Keratinocyte (primary cell): ENCODE measurements around the gene ALDH1A3. TPM values are rescaled to one million over a fixed set of nuclear protein-coding genes. Genes with fewer than 3 reads are reported as not detected.

ENCODE experiments used
- DNase-seq: peaks from one replicate; pipeline ENCODE4 v3.0.0-alpha.2; 2011; ENCODE audit warnings: low read depth, missing footprints, low spot score
- FAIRE-seq: peaks from 2 replicates; lab custom pipeline; 2011; peaks lifted over from hg19 to GRCh38; lab: Jason Lieb, UNC
- H2AFZ ChIP-seq: 2 replicates; pipeline ENCODE4 v1.6.0; 2012; ENCODE audit warnings: low read length, control low read depth, inconsistent platforms; ENCODE audit not compliant: control insufficient read depth
- H3K27ac ChIP-seq: 2 replicates; pipeline ENCODE4 v1.5.1; 2011; ENCODE audit warnings: low read length; ENCODE audit not compliant: control insufficient read depth, insufficient read depth
- H3K27me3 ChIP-seq: 3 replicates; pipeline ENCODE4 v1.6.0; 2011; ENCODE audit warnings: low read length; ENCODE audit not compliant: control insufficient read depth, insufficient read depth; ENCODE audit errors: extremely low read depth
- H3K36me3 ChIP-seq, 2 experiments: 2 replicates in 1 of 2; 3 replicates in 1 of 2; pipeline ENCODE4 v1.5.1; 2011; ENCODE audit warnings: low read length in 2 of 2, mild to moderate bottlenecking in 1 of 2; ENCODE audit not compliant: control insufficient read depth in 2 of 2, insufficient read depth in 2 of 2; ENCODE audit errors: extremely low read depth in 1 of 2
- H3K4me1 ChIP-seq: 3 replicates; pipeline ENCODE4 v1.5.1; 2011; ENCODE audit warnings: low read length; ENCODE audit not compliant: control insufficient read depth, insufficient read depth; ENCODE audit errors: extremely low read depth
- H3K4me2 ChIP-seq: 3 replicates; pipeline ENCODE4 v1.6.0; 2011; ENCODE audit warnings: low read depth, low read length; ENCODE audit not compliant: control insufficient read depth, insufficient read depth; ENCODE audit errors: extremely low read depth
- H3K4me3 ChIP-seq, 3 experiments: fragments of 200-600 bp in 1 of 3; sonication (generic) in 1 of 3; 2 replicates in 2 of 3; 3 replicates in 1 of 3; pipeline ENCODE4 v1.5.1; 2011 to 2016; ENCODE audit warnings: low read length in 3 of 3, mild to moderate bottlenecking in 3 of 3, control low read depth in 2 of 3, inconsistent platforms in 1 of 3, low read depth in 1 of 3, mixed read lengths in 1 of 3, mixed run types in 1 of 3, moderate library complexity in 1 of 3; ENCODE audit not compliant: control insufficient read depth in 2 of 3, insufficient read depth in 2 of 3; ENCODE audit errors: extremely low read depth in 1 of 3
- H3K79me2 ChIP-seq: 2 replicates; pipeline ENCODE4 v1.6.0; 2012; ENCODE audit warnings: low read length; ENCODE audit not compliant: control insufficient read depth, insufficient read depth
- H3K9ac ChIP-seq: 3 replicates; pipeline ENCODE4 v1.6.0; 2011; ENCODE audit warnings: low read length; ENCODE audit not compliant: control insufficient read depth, insufficient read depth; ENCODE audit errors: extremely low read depth
- H3K9me1 ChIP-seq: 3 replicates; pipeline ENCODE4 v1.6.0; 2011; ENCODE audit warnings: low read length; ENCODE audit not compliant: control insufficient read depth, insufficient read depth; ENCODE audit errors: extremely low read depth
- H3K9me3 ChIP-seq: 2 replicates; pipeline ENCODE4 v1.5.1; 2012; ENCODE audit warnings: low read depth, low read length; ENCODE audit not compliant: control insufficient read depth
- H4K20me1 ChIP-seq: 3 replicates; pipeline ENCODE4 v1.6.0; 2011; ENCODE audit warnings: low read length; ENCODE audit not compliant: control insufficient read depth, insufficient read depth; ENCODE audit errors: extremely low read depth
- CTCF ChIP-seq, 3 experiments: IDR thresholded peaks in 1 of 3; conservative IDR thresholded peaks in 1 of 3; optimal IDR thresholded peaks in 1 of 3; 2 replicates in 2 of 3; 3 replicates in 1 of 3; pipeline versions ENCODE3 to v1.5.1; 2011; ENCODE audit warnings: low read length in 3 of 3, mild to moderate bottlenecking in 3 of 3, moderate library complexity in 2 of 3, control low read depth in 1 of 3, inconsistent platforms in 1 of 3; ENCODE audit not compliant: insufficient read depth in 2 of 3; ENCODE audit errors: extremely low read depth in 1 of 3
- EZH2 ChIP-seq: IDR thresholded peaks from one replicate; pipeline ENCODE4 v1.6.1; 2012; ENCODE audit warnings: inconsistent platforms, mild to moderate bottlenecking, low read length, moderate library complexity
- dilution Hi-C: fragments of 300-500 bp; cut with MboI; formaldehyde crosslinking; loops from one replicate; pipeline ENCODE4 v1.7.0; 2020; ENCODE audit warnings: low sequenced_read_pairs; ENCODE audit not compliant: extremely low pct_ligation_motif_present
- polyA plus RNA-seq, 5 experiments: library from polyadenylated mRNA; depleted of rRNA in 3 of 5; stranded (reverse) in 3 of 5; stranded (forward) in 1 of 5; unstranded in 1 of 5; fragments of >200 nt; gene quantifications; 1 replicate in 1 of 5; 2 replicates in 3 of 5; 3 replicates in 1 of 5; pipeline versions ENCODE4 v1.2.1 to v1.2.3, GENCODE V29; 2011 to 2012; ENCODE audit warnings: missing spikeins in 2 of 5, low read depth in 1 of 5, low replicate concordance in 1 of 5

Gene ALDH1A3
- polyA plus RNA-seq, 1 donor (not counting 4 experiments of a cell fraction or from before 2014, with no cell fraction given) = 218 TPM

GRCh38 chr15:100842756-100843730 is 36.6 kb upstream of the ALDH1A3 start:
- no peaks in the 10 kb centered on the region for H4K20me1 ChIP-seq
- no peaks in the 10 kb centered on the region for H3K79me2 ChIP-seq
- TF ChIP-seq EZH2 (no peak), CTCF (optimal IDR thresholded peaks at IDR 0.05 in 1 of 3, IDR thresholded peaks at IDR 0.05 in 1 of 3, conservative IDR thresholded peaks at IDR 0.05 in 1 of 3; ENCODE audit: extremely low read depth in 1 of 3, insufficient read depth in 2 of 3, low read length in 3 of 3) (no peak)
- H3K36me3 ChIP-seq = no peaks in the 10 kb centered on the region
- H3K4me3 ChIP-seq = no peak overlapping the region
- no peaks in the 10 kb centered on the region for H3K9me3 ChIP-seq
- H3K4me1 ChIP-seq = no peaks in the 10 kb centered on the region
- no peak overlapping the region for H2AFZ ChIP-seq
- DNase-seq (no peak), FAIRE-seq (no peak)
- H3K27ac ChIP-seq = no peak overlapping the region
- H3K27me3 ChIP-seq = no peaks in the 10 kb centered on the region
- dilution Hi-C loops = no loop called here
- H3K4me2 ChIP-seq = no peak overlapping the region
- no peak overlapping the region for H3K9ac ChIP-seq
- no peaks in the 10 kb centered on the region for H3K9me1 ChIP-seq

DNA sequence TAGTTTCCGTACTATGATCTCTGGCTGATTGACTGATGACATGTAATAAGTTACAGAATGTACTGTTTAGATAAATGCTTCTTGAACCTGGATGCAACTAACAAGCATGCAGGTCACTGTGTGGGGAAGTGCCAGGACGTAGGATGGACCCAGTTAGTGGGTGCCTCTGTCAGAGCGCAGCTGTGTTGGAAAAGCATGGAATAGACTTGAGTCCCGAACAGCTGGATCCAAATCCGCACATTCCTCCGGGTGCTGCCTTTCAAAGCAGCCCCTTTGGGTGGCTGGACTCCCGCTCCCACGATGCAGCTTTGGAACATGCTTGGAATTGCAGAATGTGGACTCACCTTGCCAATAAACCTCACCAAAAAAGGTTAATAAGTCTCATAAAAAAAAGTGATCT is 35.5 kb upstream of the ALDH1A3 start:
- dilution Hi-C loops = no loop called here
- Histone ChIP-seq H3K9me1 (no peaks in the 10 kb centered on the region), H3K4me3 (no peak overlapping the region), H3K9ac (no peak overlapping the region), H3K4me1 (no peaks in the 10 kb centered on the region), H3K27me3 (no peaks in the 10 kb centered on the region), H2AFZ (no peak overlapping the region), H3K9me3 (no peaks in the 10 kb centered on the region), H3K36me3 (no peaks in the 10 kb centered on the region), H3K4me2 (no peak overlapping the region), H3K27ac (no peak overlapping the region), H4K20me1 (no peaks in the 10 kb centered on the region), H3K79me2 (no peaks in the 10 kb centered on the region)
- FAIRE-seq = no peak
- TF ChIP-seq EZH2 (no peak), CTCF (optimal IDR thresholded peaks at IDR 0.05 in 1 of 3, IDR thresholded peaks at IDR 0.05 in 1 of 3, conservative IDR thresholded peaks at IDR 0.05 in 1 of 3; ENCODE audit: extremely low read depth in 1 of 3, insufficient read depth in 2 of 3, low read length in 3 of 3) (no peak)
- no peak for DNase-seq
